Osteocyte (in vitro differentiated cells): ENCODE results near the gene GBGT1. TPM values are rescaled to one million over a fixed set of nuclear protein-coding genes. Genes with fewer than 3 reads are reported as not detected.

ENCODE experiments used
- DNase-seq: peaks from one replicate; pipeline ENCODE4 v3.0.0; 2021; ENCODE audit warnings: mixed read lengths; ENCODE audit not compliant: unreplicated experiment; ENCODE audit errors: extremely low spot score
- H3K27ac Mint-ChIP-seq: one replicate; pipeline ENCODE4 v1.8.0; 2021; ENCODE audit warnings: mild to moderate bottlenecking, mixed read lengths; ENCODE audit not compliant: unreplicated experiment
- H3K27me3 Mint-ChIP-seq: one replicate; pipeline ENCODE4 v1.8.0; 2021; ENCODE audit warnings: mixed read lengths; ENCODE audit not compliant: unreplicated experiment
- H3K36me3 Mint-ChIP-seq: one replicate; pipeline ENCODE4 v1.8.0; 2021; ENCODE audit warnings: mixed read lengths; ENCODE audit not compliant: unreplicated experiment
- H3K4me1 Mint-ChIP-seq: one replicate; pipeline ENCODE4 v1.8.0; 2021; ENCODE audit warnings: mixed read lengths; ENCODE audit not compliant: unreplicated experiment
- H3K4me3 Mint-ChIP-seq: one replicate; pipeline ENCODE4 v1.8.0; 2021; ENCODE audit warnings: mild to moderate bottlenecking, moderate library complexity, mixed read lengths; ENCODE audit not compliant: unreplicated experiment
- H3K9me3 Mint-ChIP-seq: one replicate; pipeline ENCODE4 v1.8.0; 2021; ENCODE audit warnings: mixed read lengths; ENCODE audit not compliant: unreplicated experiment
- total RNA-seq: library from RNA; stranded (reverse); gene quantifications from 2 replicates; pipeline ENCODE4 v1.2.1, GENCODE V29; 2021
- TF ChIP-seq, protein P1 (sequence below): fragments of 200-600 bp; sonication (generic); IDR thresholded peaks from 2 replicates; pipeline ENCODE4 v1.5.0; 2021; ENCODE audit warnings: antibody characterized with exemption, mild to moderate bottlenecking, moderate library complexity

The GBGT1 gene
- total RNA-seq, 1 donor from 2014 or later, result 4.1 TPM

DNA sequence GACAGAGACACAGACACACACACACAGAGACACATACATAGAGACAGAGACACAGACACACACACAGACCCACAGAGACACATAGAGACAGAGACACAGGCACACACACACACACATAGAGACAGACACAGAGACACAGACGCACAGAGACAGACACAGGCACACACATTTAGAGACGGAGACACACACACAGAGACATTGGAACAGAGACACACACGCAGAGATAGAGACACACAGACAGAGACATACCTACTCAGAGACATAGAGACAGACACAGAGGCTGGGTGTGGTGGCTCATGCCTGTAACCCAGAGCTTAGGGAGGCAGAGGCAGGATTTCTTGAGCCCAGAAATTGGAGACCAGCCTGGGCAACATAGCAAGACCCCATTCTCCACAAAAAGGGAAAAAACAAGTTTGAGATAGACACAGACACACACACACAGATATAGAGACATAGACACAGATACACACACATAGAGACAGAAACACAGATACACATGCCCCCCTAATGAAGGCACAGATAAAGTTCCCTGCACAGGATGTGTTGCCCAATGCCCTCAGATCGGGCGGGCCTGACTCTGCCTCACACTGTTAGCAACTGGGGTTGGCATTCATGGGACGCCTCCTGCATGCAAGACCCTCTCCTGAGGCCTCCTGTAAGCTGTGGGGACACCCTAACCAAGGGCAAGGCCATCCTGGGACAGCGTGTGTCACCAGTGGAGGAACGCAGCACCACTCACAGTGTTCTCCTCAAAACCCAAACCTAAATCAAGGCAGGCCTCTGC, 39.4 kb downstream of the GBGT1 start:
- H3K9me3 Mint-ChIP-seq, result no peaks in the 10 kb centered on the region
- H3K27me3 Mint-ChIP-seq, result no peaks in the 10 kb centered on the region
- TF ChIP-seq, protein P1, sequence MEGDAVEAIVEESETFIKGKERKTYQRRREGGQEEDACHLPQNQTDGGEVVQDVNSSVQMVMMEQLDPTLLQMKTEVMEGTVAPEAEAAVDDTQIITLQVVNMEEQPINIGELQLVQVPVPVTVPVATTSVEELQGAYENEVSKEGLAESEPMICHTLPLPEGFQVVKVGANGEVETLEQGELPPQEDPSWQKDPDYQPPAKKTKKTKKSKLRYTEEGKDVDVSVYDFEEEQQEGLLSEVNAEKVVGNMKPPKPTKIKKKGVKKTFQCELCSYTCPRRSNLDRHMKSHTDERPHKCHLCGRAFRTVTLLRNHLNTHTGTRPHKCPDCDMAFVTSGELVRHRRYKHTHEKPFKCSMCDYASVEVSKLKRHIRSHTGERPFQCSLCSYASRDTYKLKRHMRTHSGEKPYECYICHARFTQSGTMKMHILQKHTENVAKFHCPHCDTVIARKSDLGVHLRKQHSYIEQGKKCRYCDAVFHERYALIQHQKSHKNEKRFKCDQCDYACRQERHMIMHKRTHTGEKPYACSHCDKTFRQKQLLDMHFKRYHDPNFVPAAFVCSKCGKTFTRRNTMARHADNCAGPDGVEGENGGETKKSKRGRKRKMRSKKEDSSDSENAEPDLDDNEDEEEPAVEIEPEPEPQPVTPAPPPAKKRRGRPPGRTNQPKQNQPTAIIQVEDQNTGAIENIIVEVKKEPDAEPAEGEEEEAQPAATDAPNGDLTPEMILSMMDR, result no peak
- peaks cover 5% of the 10 kb centered on the region for H3K36me3 Mint-ChIP-seq
- H3K4me1 Mint-ChIP-seq, result peaks cover 57% of the 10 kb centered on the region
- DNase-seq, result no peak
- no peak overlapping the region for H3K27ac Mint-ChIP-seq
- no peak overlapping the region for H3K4me3 Mint-ChIP-seq

DNA sequence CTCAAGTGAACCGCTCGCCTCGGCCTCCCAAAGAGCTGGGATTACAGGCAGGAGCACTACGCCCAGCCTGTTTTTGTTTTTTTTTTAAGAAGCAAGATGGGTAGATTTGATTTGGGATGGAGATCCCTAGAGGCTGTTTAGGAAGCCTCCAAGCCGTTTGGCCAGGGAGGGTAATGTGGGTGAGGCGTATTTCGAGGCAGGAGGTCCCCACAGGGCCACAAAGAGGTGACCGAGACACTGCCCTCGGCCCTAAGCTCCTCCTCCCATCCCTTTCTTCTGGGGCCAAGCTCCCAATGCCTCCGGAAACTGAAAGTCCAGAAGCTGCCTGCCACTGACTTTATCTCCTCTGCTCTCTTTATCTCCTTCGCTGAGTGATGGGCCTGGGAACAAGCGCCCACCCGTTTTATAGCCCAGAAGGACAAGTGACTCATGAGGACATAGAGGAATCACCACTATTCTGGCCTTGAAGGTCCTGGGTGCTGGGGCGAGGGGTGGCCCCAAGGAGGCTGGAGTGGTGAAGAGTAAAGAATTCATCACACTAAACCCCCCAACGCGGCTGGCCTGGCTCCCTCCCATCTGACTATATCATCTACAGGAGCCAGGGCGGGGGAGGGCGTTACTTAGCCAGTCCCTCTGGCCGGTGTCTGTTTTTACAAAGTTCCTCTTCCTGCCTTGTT, 40.6 kb downstream of the GBGT1 start:
- no peak for DNase-seq

DNA sequence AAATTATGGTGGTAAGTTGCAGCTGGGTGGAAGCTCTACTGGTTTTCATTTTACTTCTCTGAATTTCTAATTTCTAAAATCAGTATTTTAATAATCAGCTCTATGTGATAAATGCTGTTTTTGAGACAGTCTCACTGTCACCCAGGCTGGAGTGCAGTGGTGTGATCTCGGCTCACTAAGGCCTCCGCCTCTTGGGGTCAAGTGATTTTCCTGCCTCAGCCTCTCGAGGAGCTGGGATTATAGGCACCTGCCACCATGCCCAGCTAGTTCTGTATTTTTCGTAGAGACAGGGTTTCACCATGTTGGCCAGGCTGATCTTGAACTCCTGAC, 41.1 kb downstream of the GBGT1 start:
- TF ChIP-seq, protein P1, result no peak
- Mint-ChIP-seq H3K27me3 (no peaks in the 10 kb centered on the region), H3K4me3 (no peak overlapping the region), H3K9me3 (no peaks in the 10 kb centered on the region), H3K27ac (no peak overlapping the region), H3K36me3 (peaks cover under 1% of the 10 kb centered on the region), H3K4me1 (peaks cover 72% of the 10 kb centered on the region)
- no peak for DNase-seq

More for the DNA sequence above, 40.6 kb downstream of the GBGT1 start:
- H3K27ac Mint-ChIP-seq, result no peak overlapping the region
- no peaks in the 10 kb centered on the region for H3K27me3 Mint-ChIP-seq
- TF ChIP-seq, protein P1, result no peak
- H3K4me1 Mint-ChIP-seq, result peaks cover 68% of the 10 kb centered on the region
- H3K9me3 Mint-ChIP-seq, result no peaks in the 10 kb centered on the region
- peaks cover 5% of the 10 kb centered on the region for H3K36me3 Mint-ChIP-seq
- H3K4me3 Mint-ChIP-seq, result no peak overlapping the region

DNA sequence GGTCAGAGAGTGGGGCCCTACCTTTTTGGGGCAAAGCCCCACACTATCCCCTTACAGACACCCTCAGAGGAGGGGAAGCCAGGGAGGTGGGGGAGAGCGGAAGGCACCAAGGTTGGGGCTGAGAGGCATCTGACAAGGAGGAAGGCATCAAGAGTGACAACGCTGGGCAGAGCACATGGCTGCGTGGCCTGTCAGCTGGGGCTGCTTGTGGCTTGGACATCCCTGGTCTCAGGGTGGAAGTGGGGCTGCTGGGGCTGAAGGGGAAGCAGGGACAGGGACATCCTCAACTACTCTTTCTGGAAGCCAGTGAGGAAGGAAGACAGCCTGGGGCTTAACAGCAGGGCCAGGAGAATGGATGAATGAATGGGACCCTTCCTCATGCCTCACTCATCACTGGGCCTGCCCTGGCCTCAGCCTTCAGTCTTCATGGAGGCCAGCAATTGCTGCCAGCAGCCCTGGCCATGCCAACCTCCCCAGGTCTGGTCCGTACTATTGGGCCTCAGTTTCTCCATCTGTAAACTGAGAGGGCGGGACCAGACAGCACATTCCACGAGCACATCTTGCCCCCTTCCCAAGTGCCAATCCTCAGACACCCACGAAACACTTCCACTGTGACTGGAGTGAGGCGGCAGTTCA, 41.7 kb downstream of the GBGT1 start:
- Mint-ChIP-seq H3K4me1 (peaks cover 75% of the 10 kb centered on the region), H3K4me3 (no peak overlapping the region), H3K27me3 (no peaks in the 10 kb centered on the region), H3K9me3 (no peaks in the 10 kb centered on the region), H3K36me3 (no peaks in the 10 kb centered on the region), H3K27ac (no peak overlapping the region)
- TF ChIP-seq, protein P1, result no peak
- no peak for DNase-seq
